WERI-Rb-1 (cell line): ENCODE measurements around the gene FAM168B.
"Not testable (repeated sequence)": the region's sequence is repeated elsewhere in the genome, so short reads cannot be mapped to it uniquely, and the experiment has no call there.

Source experiments
- DNase-seq: peaks from one replicate; pipeline ENCODE4 v3.0.0-alpha.2; 2020
- H3K27ac ChIP-seq: fragments of 250-450 bp; sonication (Bioruptor Pico); 2 replicates; pipeline ENCODE4 v1.5.1; 2020; ENCODE audit warnings: mild to moderate bottlenecking, moderate library complexity
- H3K27me3 ChIP-seq: fragments of 250-450 bp; sonication (Bioruptor Pico); 2 replicates; pipeline ENCODE4 v1.5.1; 2021; ENCODE audit warnings: mild to moderate bottlenecking, low read depth, moderate library complexity; ENCODE audit not compliant: insufficient read depth, severe bottlenecking
- H3K36me3 ChIP-seq: fragments of 250-450 bp; sonication (Bioruptor Pico); 2 replicates; pipeline ENCODE4 v1.5.1; 2020; ENCODE audit warnings: mild to moderate bottlenecking, moderate library complexity
- H3K4me3 ChIP-seq: 2 replicates; pipeline ENCODE4 v1.5.1; 2011; ENCODE audit warnings: low read depth, mild to moderate bottlenecking, control low read depth, low read length
- H3K9me3 ChIP-seq: fragments of 250-450 bp; sonication (Bioruptor Pico); 2 replicates; pipeline ENCODE4 v1.5.1; 2021; ENCODE audit warnings: mild to moderate bottlenecking, moderate library complexity; ENCODE audit not compliant: severe bottlenecking
- CTCF ChIP-seq: IDR thresholded peaks from 2 replicates; pipeline ENCODE4 v1.5.1; 2011; ENCODE audit warnings: low read depth, mild to moderate bottlenecking, control low read depth, inconsistent platforms, low read length

FAM168B gene

DNA sequence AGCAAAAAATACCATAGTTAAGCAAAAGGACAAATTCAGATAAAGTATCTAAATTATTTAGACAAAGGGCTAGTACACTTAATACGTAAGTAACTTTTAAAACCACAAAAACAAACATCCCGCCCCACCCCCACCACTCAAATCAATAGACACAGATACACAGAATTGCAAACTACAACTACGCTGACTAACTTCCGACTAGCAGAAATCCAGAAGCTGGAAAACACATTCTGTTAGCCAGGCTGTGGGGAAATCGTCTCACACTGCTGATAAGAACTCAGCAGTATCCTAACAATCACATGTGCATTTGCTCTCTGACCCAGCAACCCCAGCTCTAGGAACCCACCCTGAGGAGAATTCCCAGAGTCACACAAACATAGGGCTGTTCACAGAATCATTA, 16.6 kb downstream of the FAM168B start:
- Histone ChIP-seq H3K27me3 (no peaks in the 10 kb centered on the region), H3K27ac (no peak overlapping the region), H3K9me3 (no peaks in the 10 kb centered on the region), H3K4me3 (no peak overlapping the region), H3K36me3 (peaks cover 89% of the 10 kb centered on the region)
- TF ChIP-seq CTCF: no peak
- no peak for DNase-seq

DNA sequence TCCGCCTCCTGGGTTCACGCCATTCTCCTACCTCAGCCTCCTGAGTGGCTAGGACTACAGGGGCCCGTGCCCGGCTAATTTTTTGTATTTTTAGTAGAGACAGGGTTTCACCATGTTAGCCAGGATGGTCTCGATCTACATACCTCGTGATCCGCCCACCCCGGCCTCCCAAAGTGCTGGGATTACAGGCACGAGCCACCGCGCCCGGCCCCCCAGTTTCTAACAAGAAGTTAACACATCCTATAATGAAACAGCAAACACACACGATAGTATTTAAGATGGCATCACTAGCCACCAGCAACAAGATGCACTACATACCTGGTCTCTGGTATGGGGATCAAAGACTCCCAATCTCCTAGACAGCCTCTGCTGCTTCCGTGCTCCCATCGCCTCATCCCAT, 17.7 kb downstream of the FAM168B start:
- H3K9me3 ChIP-seq, H3K27me3 ChIP-seq, H3K27ac ChIP-seq, DNase-seq, H3K4me3 ChIP-seq: not testable (repeated sequence)
- H3K36me3 ChIP-seq: peaks cover 89% of the 10 kb centered on the region

DNA sequence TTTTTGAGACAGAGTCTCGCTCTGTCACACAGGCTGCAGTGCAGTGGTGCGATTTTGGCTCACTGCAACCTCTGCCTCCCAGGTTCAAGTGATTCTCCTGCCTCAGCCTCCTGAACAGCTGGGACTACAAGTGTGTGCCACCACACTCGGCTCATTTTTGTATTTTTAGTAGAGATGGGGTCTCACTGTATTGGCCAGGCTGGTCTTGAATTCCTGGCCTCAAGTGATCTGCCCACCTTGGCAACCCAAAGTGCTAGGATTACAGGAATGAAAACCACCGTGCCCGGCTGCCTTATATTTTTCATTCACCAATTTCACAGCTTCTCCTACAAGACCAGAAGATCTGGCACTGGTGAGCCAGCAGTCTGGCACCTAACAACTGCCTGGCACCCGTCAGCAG, 25.1 kb downstream of the FAM168B start:
- H3K27ac ChIP-seq, H3K9me3 ChIP-seq, H3K27me3 ChIP-seq, DNase-seq, H3K4me3 ChIP-seq: not testable (repeated sequence)
- peaks cover 72% of the 10 kb centered on the region for H3K36me3 ChIP-seq

- H3K27ac ChIP-seq: no peak overlapping the region
- no peaks in the 10 kb centered on the region for H3K9me3 ChIP-seq
- no peak for DNase-seq
- no peaks in the 10 kb centered on the region for H3K27me3 ChIP-seq
- no peak for TF ChIP-seq CTCF
- H3K4me3 ChIP-seq: no peak overlapping the region
- H3K36me3 ChIP-seq: peaks cover 74% of the 10 kb centered on the region
Observed at GRCh38 chr2:131067465-131068125, 25.7 kb downstream of the FAM168B start.

DNA sequence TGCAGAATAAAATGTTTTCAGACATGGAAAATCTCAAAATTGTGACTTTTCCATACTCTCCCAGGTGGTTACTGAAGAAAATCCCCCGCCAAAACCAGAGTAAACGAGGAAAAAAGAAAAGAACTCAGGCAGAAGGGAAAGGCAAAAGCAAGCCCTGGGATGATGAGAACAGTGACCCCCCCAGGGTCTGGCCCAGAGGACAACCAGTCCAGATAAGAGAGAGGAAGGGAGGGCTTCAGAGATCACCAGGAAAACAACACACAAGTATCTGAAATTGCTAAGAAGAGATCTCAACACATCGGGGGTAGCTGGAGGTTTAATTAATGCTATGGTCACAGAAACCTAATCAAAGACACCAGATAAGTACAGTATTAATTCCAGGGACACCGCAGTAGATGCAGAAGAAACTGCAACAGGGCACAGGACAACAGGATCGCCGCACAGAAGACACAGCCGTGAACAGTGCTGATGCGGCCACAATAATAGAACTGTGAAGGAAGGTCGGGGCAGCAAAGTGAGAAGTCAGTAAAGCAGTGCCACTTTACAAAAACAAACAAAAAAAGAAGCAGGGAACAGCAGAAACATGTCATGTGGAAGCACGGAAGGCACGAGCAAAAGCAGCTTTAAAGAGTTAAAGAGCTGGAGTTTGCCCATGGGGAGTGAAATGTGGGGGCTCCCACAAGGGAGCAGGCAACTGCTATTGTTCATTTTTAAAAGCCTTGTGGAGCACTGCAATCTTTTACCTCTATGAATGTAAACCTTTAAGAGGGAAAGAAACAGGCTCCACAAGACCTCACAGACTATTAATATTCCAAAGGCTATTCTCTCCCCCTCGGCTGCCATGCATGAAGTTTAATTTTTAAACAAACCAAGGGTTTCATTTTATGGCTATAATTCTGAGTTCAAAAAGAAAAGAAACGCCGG, 28.4 kb downstream of the FAM168B start:
- no peak overlapping the region for H3K27ac ChIP-seq
- no peak for TF ChIP-seq CTCF
- no peak for DNase-seq
- H3K36me3 ChIP-seq: peaks cover 55% of the 10 kb centered on the region
- no peaks in the 10 kb centered on the region for H3K9me3 ChIP-seq
- H3K27me3 ChIP-seq: no peaks in the 10 kb centered on the region
- no peak overlapping the region for H3K4me3 ChIP-seq

- no peak overlapping the region for H3K4me3 ChIP-seq
- H3K27me3 ChIP-seq: no peaks in the 10 kb centered on the region
- DNase-seq: no peak
- H3K36me3 ChIP-seq: peaks cover 56% of the 10 kb centered on the region
- H3K27ac ChIP-seq: no peak overlapping the region
- no peaks in the 10 kb centered on the region for H3K9me3 ChIP-seq
- no peak for TF ChIP-seq CTCF
Observed at GRCh38 chr2:131063501-131064283, 29.6 kb downstream of the FAM168B start.
